GM19397 (cell line): Measurements from ENCODE around the gene CEP290.
A peak's percentile ranks its signal among the peaks of the same experiment; 100 is the strongest.

Experiments
- ATAC-seq: cut with Tn5 transposase; IDR thresholded peaks from one replicate; pipeline ENCODE4 v1.9.1; 2021; ENCODE audit warnings: mild to moderate bottlenecking, moderate library complexity; ENCODE audit not compliant: unreplicated experiment

Gene CEP290

GRCh38 chr12:88141774-88142609 is at the start of gene CEP290, which contains the start of gene TMTC3:
Gene CEP290 (minus strand): TSS chr12:88142088. CDS start chr12:88141307, 781 bp downstream.
Gene TMTC3 (plus strand): TSS chr12:88142307. CDS start chr12:88148316, 6,009 bp downstream.
- peak; percentile 91 for ATAC-seq

DNA sequence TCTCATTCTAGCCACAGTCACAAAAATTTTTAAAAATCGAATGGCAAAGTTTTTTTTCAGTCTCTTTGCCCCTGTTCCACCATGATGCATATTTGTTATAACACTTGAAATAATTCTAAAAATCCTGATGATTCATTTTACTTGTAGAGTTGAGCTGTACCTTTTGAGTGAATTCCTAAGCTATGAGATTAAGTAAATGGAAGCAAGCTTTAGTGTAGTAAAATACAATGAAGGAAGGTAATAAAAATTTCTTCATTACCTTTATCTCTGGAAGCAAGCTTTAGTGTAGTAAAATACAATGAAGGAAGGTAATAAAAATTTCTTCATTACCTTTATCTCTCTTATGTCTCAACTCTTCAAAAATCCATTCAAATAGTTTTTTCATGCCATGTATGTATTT is 46.3 kb upstream of the CEP290 start:
- ATAC-seq = no peak

- no peak for ATAC-seq
These were observed 45.7 kb upstream of the CEP290 start for GRCh38 chr12:88187571-88187970.

DNA sequence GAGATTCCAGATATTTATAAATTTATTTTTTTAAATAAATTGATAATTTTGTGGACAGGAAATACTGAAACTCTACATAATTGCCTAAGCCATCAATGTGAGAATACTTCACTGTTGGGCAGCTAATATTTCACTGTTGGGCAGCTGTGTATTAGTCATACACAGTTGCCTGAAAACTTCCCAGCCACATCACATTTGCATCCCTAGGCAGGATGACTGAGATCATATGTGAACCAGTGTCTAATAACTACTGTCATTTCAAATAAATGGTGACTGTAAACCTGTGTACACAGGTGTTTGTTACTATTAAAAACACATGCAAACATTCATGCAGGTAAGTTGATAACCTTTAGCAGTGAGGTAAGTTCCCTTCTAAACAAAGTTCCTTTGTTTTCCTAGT is 44.1 kb upstream of the CEP290 start:
- peak; percentile 75 for ATAC-seq

DNA sequence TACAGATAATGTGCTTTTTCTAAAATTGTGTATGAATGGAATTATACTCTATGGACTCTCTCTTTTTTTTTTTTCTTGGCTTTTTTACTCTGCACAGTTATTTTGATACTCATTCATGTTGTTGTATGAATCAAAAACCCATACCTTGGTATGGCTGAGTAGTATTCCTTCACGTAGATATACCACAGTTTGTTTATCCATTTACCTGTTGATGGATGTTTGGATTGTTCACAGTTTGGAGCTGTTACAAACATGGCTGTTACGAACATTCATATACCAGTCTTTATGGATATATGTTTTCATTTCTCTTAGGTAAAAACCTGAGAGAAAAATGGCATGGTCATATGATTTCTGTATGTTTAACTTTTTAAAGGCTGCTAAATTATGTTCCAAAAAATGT is 43.4 kb upstream of the CEP290 start:
- ATAC-seq = no peak

- ATAC-seq = no peak
These were observed 42.3 kb upstream of the CEP290 start for GRCh38 chr12:88184196-88184595.

DNA sequence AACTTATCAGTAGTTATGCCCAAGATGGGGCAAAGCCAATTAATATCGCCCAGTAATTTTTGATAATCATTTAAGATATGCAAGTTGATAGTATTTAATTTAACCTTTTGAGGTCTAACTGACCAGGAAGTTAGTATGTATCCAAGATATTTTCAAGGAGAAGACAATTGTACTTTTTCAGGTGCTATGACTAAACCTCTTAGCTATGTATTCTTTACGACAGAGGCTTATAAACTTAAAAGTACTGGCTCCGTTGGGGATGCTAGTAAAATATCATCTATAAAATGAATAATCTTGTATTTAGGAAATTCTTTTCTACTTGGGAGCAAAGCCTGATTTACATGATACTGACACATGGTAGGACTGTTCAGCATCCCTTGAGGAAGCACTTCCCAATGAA is 40.5 kb upstream of the CEP290 start:
- ATAC-seq = no peak

- ATAC-seq = no peak
These were observed 40.0 kb upstream of the CEP290 start for GRCh38 chr12:88181881-88182280.

DNA sequence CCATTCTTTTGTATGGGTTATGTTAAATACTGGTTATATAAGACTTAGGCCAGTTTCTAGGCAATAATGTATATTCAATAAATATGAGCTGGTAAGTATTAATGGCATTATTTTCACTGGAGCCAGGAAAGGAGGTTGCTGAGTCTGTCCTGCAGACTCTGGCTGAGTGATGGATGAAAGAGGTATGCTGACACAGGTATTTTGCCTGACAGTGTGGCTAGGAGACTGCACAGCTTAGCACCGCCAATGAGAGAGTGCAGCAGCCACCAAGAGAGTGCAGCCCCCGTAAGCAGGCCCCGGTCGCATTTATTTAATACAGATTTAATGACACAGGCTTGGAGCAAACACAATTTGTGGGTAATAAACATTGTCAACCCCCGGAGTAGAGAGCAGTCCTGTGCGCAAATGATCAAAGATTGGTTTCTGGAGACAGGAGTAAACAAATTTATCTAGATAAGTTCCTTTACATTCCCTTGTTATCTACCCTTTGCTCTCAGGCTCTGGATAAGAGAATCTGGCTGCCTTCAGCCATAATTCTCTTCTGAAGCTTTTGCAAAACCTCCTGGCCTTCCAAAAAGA is 37.6 kb upstream of the CEP290 start:
- no peak for ATAC-seq

DNA sequence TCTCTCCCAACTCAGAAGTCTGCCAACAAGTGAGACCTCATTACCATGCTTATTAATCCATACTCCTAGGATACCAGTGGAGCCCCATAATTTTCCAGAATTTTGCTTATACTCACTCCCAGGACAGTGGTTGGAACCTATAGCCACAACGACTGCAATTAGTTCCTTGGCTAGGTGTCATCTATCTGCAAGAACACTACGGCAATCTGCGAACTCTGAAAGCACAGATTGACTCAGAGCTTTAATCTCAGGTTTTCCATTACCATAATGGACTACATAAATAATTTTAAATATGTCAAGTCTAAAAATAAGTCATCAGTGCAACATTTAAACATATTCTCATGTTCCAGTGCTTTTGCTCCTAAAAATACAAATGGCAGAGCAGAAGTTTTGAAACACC is 33.7 kb upstream of the CEP290 start:
- no peak for ATAC-seq

- ATAC-seq = no peak
These were observed 31.0 kb upstream of the CEP290 start for GRCh38 chr12:88172844-88173407.

- ATAC-seq = no peak
These were observed 25.5 kb upstream of the CEP290 start for GRCh38 chr12:88167384-88167783.

GRCh38 chr12:88166179-88166578 is 24.3 kb upstream of the CEP290 start:
- ATAC-seq = no peak

- ATAC-seq = no peak
These were observed 21.5 kb upstream of the CEP290 start for GRCh38 chr12:88163371-88163770.

GRCh38 chr12:88156075-88156654 is 14.3 kb upstream of the CEP290 start:
- ATAC-seq = no peak

GRCh38 chr12:88153959-88154358 is 12.1 kb upstream of the CEP290 start:
- no peak for ATAC-seq

GRCh38 chr12:88150063-88150462 is 8.2 kb upstream of the CEP290 start:
- no peak for ATAC-seq

DNA sequence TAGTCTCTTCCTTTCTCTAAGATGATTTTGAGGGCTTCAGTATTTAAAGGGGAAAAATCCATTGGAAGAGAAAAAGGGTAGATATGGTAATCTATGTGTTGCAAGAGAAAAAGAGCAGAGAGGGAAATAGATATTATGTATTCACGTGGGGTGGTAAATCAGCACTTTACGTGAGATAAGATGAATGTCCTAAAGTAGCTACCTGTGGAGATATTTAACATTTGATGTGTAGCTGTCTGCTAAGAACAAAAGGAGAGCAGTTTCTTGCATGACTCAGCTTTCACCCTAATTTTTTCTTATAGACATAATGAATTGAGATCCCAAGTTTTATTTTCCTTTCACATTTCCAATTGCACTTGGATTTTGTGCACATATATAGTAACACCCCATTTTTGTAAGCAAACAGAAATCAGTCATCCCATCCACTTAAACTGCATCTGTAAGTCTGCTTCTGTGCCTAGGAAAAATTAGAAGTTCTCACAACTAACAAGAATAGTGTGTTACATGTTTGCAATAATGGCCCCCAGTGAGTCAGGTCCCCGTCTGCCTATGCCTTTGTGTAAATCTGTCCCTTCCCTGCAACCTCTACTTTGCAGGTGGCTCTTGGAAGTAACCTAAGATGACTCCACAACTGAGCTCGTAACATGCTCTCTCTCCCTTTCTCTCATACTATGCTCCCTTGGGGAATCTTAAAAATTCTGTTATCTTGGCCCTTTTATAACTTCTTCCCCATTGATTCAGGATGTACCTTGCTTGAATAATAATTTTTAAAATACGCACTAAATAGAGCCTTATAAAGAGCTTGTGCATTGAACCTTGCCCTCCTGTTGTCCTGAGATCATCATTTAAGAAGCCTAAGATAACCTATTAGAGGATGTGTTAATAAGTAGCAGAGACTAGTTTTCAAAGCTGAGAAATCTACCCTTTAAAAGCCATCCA is 3.9 kb upstream of the CEP290 start:
- no peak for ATAC-seq

GRCh38 chr12:88144546-88145468 is 2.9 kb upstream of the CEP290 start:
- ATAC-seq = no peak

- no peak for ATAC-seq
These were observed 2.1 kb upstream of the CEP290 start for GRCh38 chr12:88144037-88144436.
